Endothelial cell of umbilical vein (primary cell): ENCODE results near the gene ACOT7. TPM values are rescaled to one million over a fixed set of nuclear protein-coding genes. Genes with fewer than 3 reads are reported as not detected.

Experiments
- BruUV-seq: library from RNA; stranded (reverse); fragments of 400-500 nt; replicated peaks from 2 replicates; lab custom pipeline; 2021; lab: Mats Ljungman, UMichigan
- CTCF ChIA-PET: fragments of 300-600, 350-600 bp; sonication (Branson Sonifier 250); formaldehyde crosslinking; loops from one replicate; lab custom pipeline; 2021; ENCODE audit warnings: antibody characterized with exemption, inconsistent platforms; lab: Charles Lee
- POLR2A ChIA-PET: fragments of 300-600, 350-600 bp; sonication (Branson Sonifier 250); formaldehyde crosslinking; loops from one replicate; lab custom pipeline; 2021; ENCODE audit warnings: antibody characterized with exemption, inconsistent platforms; lab: Charles Lee
- DNase-seq: peaks from one replicate; pipeline ENCODE4 v3.0.0-alpha.2; 2011; ENCODE audit warnings: low read depth, low spot score
- FAIRE-seq: peaks from 2 replicates; lab custom pipeline; 2011; peaks lifted over from hg19 to GRCh38; lab: Jason Lieb, UNC
- H2AFZ ChIP-seq: 2 replicates; pipeline ENCODE4 v1.6.0; 2012; ENCODE audit warnings: low read depth, low read length, control low read depth, inconsistent platforms
- H3K27ac ChIP-seq: 2 replicates; pipeline ENCODE4 v1.5.1; 2011; ENCODE audit warnings: low read depth, mild to moderate bottlenecking, control low read depth, low read length, moderate library complexity; ENCODE audit not compliant: insufficient read depth
- H3K27me3 ChIP-seq, 2 experiments: 2 replicates each; pipeline versions ENCODE4 v1.6.0 to v1.6.1; 2011; ENCODE audit warnings: low read length in 2 of 2, mixed read lengths in 1 of 2; ENCODE audit not compliant: control insufficient read depth in 2 of 2, insufficient read depth in 2 of 2
- H3K36me3 ChIP-seq, 2 experiments: 2 replicates in 1 of 2; 3 replicates in 1 of 2; pipeline ENCODE4 v1.5.1; 2011; ENCODE audit warnings: low read length in 2 of 2, mild to moderate bottlenecking in 1 of 2, moderate library complexity in 1 of 2; ENCODE audit not compliant: control insufficient read depth in 2 of 2, insufficient read depth in 2 of 2; ENCODE audit errors: extremely low read depth in 1 of 2
- H3K4me1 ChIP-seq: 3 replicates; pipeline ENCODE4 v1.5.1; 2011; ENCODE audit warnings: mild to moderate bottlenecking, low read length; ENCODE audit not compliant: control insufficient read depth, insufficient read depth; ENCODE audit errors: extremely low read depth
- H3K4me2 ChIP-seq: 2 replicates; pipeline ENCODE4 v1.6.1; 2011; ENCODE audit warnings: low read length, control low read depth, mixed read lengths; ENCODE audit not compliant: insufficient read depth
- H3K4me3 ChIP-seq, 3 experiments: fragments of 200-600 bp in 1 of 3; sonication (generic), shearing (Covaris generic) in 1 of 3; replicated peaks in 1 of 3; 2 replicates each; pipeline ENCODE4 v1.5.1; 2011 to 2016; ENCODE audit warnings: control low read depth in 3 of 3, low read length in 3 of 3, mild to moderate bottlenecking in 2 of 3, inconsistent platforms in 1 of 3, low read depth in 1 of 3, moderate library complexity in 1 of 3; ENCODE audit not compliant: insufficient read depth in 1 of 3
- H3K79me2 ChIP-seq: 2 replicates; pipeline ENCODE4 v1.6.0; 2012; ENCODE audit warnings: low read length, inconsistent platforms; ENCODE audit not compliant: control insufficient read depth, insufficient read depth
- H3K9ac ChIP-seq: replicated peaks from 2 replicates; pipeline ENCODE3; 2011; ENCODE audit warnings: low read length, control low read depth; ENCODE audit not compliant: insufficient read depth; ENCODE audit errors: extremely low read depth
- H3K9me1 ChIP-seq: replicated peaks from 3 replicates; pipeline ENCODE4 v1.6.0; 2011; ENCODE audit warnings: mild to moderate bottlenecking, low read length; ENCODE audit not compliant: control insufficient read depth, insufficient read depth; ENCODE audit errors: extremely low read depth
- H3K9me3 ChIP-seq: replicated peaks from 2 replicates; pipeline ENCODE4 v1.5.1; 2012; ENCODE audit warnings: low read length, inconsistent platforms; ENCODE audit not compliant: control insufficient read depth, insufficient read depth
- H4K20me1 ChIP-seq: replicated peaks from 2 replicates; pipeline ENCODE3; 2011; ENCODE audit warnings: mild to moderate bottlenecking, low read length; ENCODE audit not compliant: control insufficient read depth, insufficient read depth; ENCODE audit errors: extremely low read depth
- CTCF ChIP-seq, 2 donors: IDR thresholded peaks; 1 replicate in 1 of 2; 2 replicates in 1 of 2; pipeline ENCODE4 v1.5.1; 2011; ENCODE audit warnings: low read length in 2 of 2, mild to moderate bottlenecking in 2 of 2, moderate library complexity in 2 of 2, control low read depth in 1 of 2, inconsistent platforms in 1 of 2, low read depth in 1 of 2; ENCODE audit not compliant: insufficient read depth in 1 of 2; ENCODE audit errors: extremely low read depth in 1 of 2
- JUN ChIP-seq: IDR thresholded peaks from 2 replicates; pipeline ENCODE4 v1.6.1; 2011; ENCODE audit warnings: borderline replicate concordance, low read depth; ENCODE audit not compliant: insufficient read length, insufficient read depth
- dilution Hi-C: fragments of 300-500 bp; cut with MboI; formaldehyde crosslinking; loops from one replicate; pipeline ENCODE4 v1.15.0; 2019; ENCODE audit warnings: low sequenced_read_pairs; ENCODE audit not compliant: extremely low pct_ligation_motif_present
- intact Hi-C: fragments of 100-400 bp; cut with micrococcal nuclease; formaldehyde crosslinking; loops from one replicate; pipeline ENCODE4 v1.10.0; 2022
- polyA plus RNA-seq, 4 experiments: library from polyadenylated mRNA; depleted of rRNA in 3 of 4; stranded (reverse) in 3 of 4; unstranded in 1 of 4; fragments of >200 nt; gene quantifications; 2 replicates each; pipeline versions ENCODE4 v1.2.1 to v1.2.3, GENCODE V29; 2011 to 2012; ENCODE audit warnings: missing spikeins in 1 of 4
- total RNA-seq: library from RNA; stranded (reverse); gene quantifications from 2 replicates; pipeline ENCODE4 v1.2.3, GENCODE V29; 2021

ACOT7 gene
- total and polyA plus RNA-seq, 2 donors (not counting 3 experiments of a cell fraction or from before 2014, with no cell fraction given): 69.4 to 105 TPM

GRCh38 chr1:6275826-6276782, 117.5 kb downstream of the ACOT7 start:
- Histone ChIP-seq H3K9me1 (no peaks in the 10 kb centered on the region), H2AFZ (no peak overlapping the region), H3K9ac (no peak overlapping the region), H3K79me2 (no peaks in the 10 kb centered on the region), H4K20me1 (no peaks in the 10 kb centered on the region), H3K9me3 (no peaks in the 10 kb centered on the region), H3K27ac (no peak overlapping the region), H3K4me2 (no peak overlapping the region), H3K4me1 (no peaks in the 10 kb centered on the region), H3K36me3 (no peaks in the 10 kb centered on the region), H3K4me3 (no peak overlapping the region), H3K27me3 (no peaks in the 10 kb centered on the region)
- no TSS peak for BruUV-seq
- dilution Hi-C loops (no loop called here), intact Hi-C loops (no loop called here)
- ChIA-PET POLR2A (no interaction called here), CTCF (no interaction called here)
- no peak for TF ChIP-seq JUN
- DNase-seq: no peak
- FAIRE-seq: no peak

- Histone ChIP-seq H3K9me3 (no peaks in the 10 kb centered on the region), H3K27me3 (no peaks in the 10 kb centered on the region), H3K9ac (no peak overlapping the region), H4K20me1 (no peaks in the 10 kb centered on the region), H3K9me1 (no peaks in the 10 kb centered on the region), H3K4me2 (no peak overlapping the region), H3K79me2 (no peaks in the 10 kb centered on the region), H3K4me3 (no peak overlapping the region), H3K36me3 (no peaks in the 10 kb centered on the region), H3K4me1 (no peaks in the 10 kb centered on the region), H3K27ac (no peak overlapping the region), H2AFZ (no peak overlapping the region)
- FAIRE-seq (no peak), DNase-seq (no peak)
- no peak for TF ChIP-seq CTCF (IDR thresholded peaks at IDR 0.05; ENCODE audit: extremely low read depth in 1 of 2, insufficient read depth in 1 of 2, low read depth in 1 of 2, low read length in 2 of 2)
- BruUV-seq: no TSS peak
- POLR2A ChIA-PET: no interaction called here
- intact Hi-C loops: no loop called here
- dilution Hi-C loops: no loop called here
- CTCF ChIA-PET: no interaction called here
Observed at GRCh38 chr1:6274622-6275139, 118.9 kb downstream of the ACOT7 start.
